Measurements from ENCODE around the gene FBXW12.

The FBXW12 gene

GRCh38 chr3:48414376-48415250 lies 42.6 kb downstream of the FBXW12 start:
- H3K4me3 ChIP-seq (ENCODE audit: insufficient read depth, low read depth, low read length), result no peak overlapping the region
- H3K27me3 ChIP-seq (ENCODE audit: control insufficient read depth, insufficient read depth, low read length, poor library complexity, severe bottlenecking), result no peaks in the 10 kb centered on the region
- H3K27ac ChIP-seq (ENCODE audit: insufficient read depth, low read depth, low read length, poor library complexity, severe bottlenecking), result no peak overlapping the region
- H3K9me3 ChIP-seq (ENCODE audit: control insufficient read depth, low read length), result no peaks in the 10 kb centered on the region
- 96% methylated on average over 25 of the region's 25 CpGs for WGBS, 2 experiments
- H3K4me1 ChIP-seq (ENCODE audit: control insufficient read depth, insufficient read depth, low read length), result no peaks in the 10 kb centered on the region
- H3K36me3 ChIP-seq (ENCODE audit: control insufficient read depth, insufficient read depth, low read length), result peaks cover 77% of the 10 kb centered on the region

GRCh38 chr3:48415251-48415953 lies 43.4 kb downstream of the FBXW12 start:
- Histone ChIP-seq H3K4me3 (ENCODE audit: insufficient read depth, low read depth, low read length) (no peak overlapping the region), H3K27ac (ENCODE audit: insufficient read depth, low read depth, low read length, poor library complexity, severe bottlenecking) (no peak overlapping the region), H3K4me1 (ENCODE audit: control insufficient read depth, insufficient read depth, low read length) (no peaks in the 10 kb centered on the region), H3K36me3 (ENCODE audit: control insufficient read depth, insufficient read depth, low read length) (peaks cover 69% of the 10 kb centered on the region), H3K9me3 (ENCODE audit: control insufficient read depth, low read length) (no peaks in the 10 kb centered on the region), H3K27me3 (ENCODE audit: control insufficient read depth, insufficient read depth, low read length, poor library complexity, severe bottlenecking) (no peaks in the 10 kb centered on the region)
- WGBS, 2 experiments, result 94 to 95% methylated on average over 24 of the region's 24 CpGs

GRCh38 chr3:48416091-48416505 lies 44.1 kb downstream of the FBXW12 start:
- Histone ChIP-seq H3K4me3 (ENCODE audit: insufficient read depth, low read depth, low read length) (no peak overlapping the region), H3K27ac (ENCODE audit: insufficient read depth, low read depth, low read length, poor library complexity, severe bottlenecking) (no peak overlapping the region), H3K9me3 (ENCODE audit: control insufficient read depth, low read length) (no peaks in the 10 kb centered on the region), H3K27me3 (ENCODE audit: control insufficient read depth, insufficient read depth, low read length, poor library complexity, severe bottlenecking) (no peaks in the 10 kb centered on the region), H3K36me3 (ENCODE audit: control insufficient read depth, insufficient read depth, low read length) (peaks cover 71% of the 10 kb centered on the region), H3K4me1 (ENCODE audit: control insufficient read depth, insufficient read depth, low read length) (no peaks in the 10 kb centered on the region)
- 95 to 97% methylated on average over 14 of the region's 14 CpGs for WGBS, 2 experiments

- Histone ChIP-seq H3K27me3 (ENCODE audit: control insufficient read depth, insufficient read depth, low read length, poor library complexity, severe bottlenecking) (no peaks in the 10 kb centered on the region), H3K9me3 (ENCODE audit: control insufficient read depth, low read length) (no peaks in the 10 kb centered on the region), H3K36me3 (ENCODE audit: control insufficient read depth, insufficient read depth, low read length) (peaks cover 73% of the 10 kb centered on the region), H3K4me3 (ENCODE audit: insufficient read depth, low read depth, low read length) (no peak overlapping the region), H3K27ac (ENCODE audit: insufficient read depth, low read depth, low read length, poor library complexity, severe bottlenecking) (no peak overlapping the region), H3K4me1 (ENCODE audit: control insufficient read depth, insufficient read depth, low read length) (no peaks in the 10 kb centered on the region)
- 95 to 96% methylated on average over 4 of the region's 4 CpGs for WGBS, 2 experiments
Observed at GRCh38 chr3:48416546-48416945, 44.5 kb downstream of the FBXW12 start.

- peaks cover 64% of the 10 kb centered on the region for H3K36me3 ChIP-seq (ENCODE audit: control insufficient read depth, insufficient read depth, low read length)
- no peaks in the 10 kb centered on the region for H3K9me3 ChIP-seq (ENCODE audit: control insufficient read depth, low read length)
- H3K27ac ChIP-seq (ENCODE audit: insufficient read depth, low read depth, low read length, poor library complexity, severe bottlenecking), result no peak overlapping the region
- no peak overlapping the region for H3K4me3 ChIP-seq (ENCODE audit: insufficient read depth, low read depth, low read length)
- H3K27me3 ChIP-seq (ENCODE audit: control insufficient read depth, insufficient read depth, low read length, poor library complexity, severe bottlenecking), result no peaks in the 10 kb centered on the region
- WGBS, 2 experiments, result 96% methylated on average over 14 of the region's 14 CpGs
- no peaks in the 10 kb centered on the region for H3K4me1 ChIP-seq (ENCODE audit: control insufficient read depth, insufficient read depth, low read length)
Observed at GRCh38 chr3:48417529-48418108, 45.6 kb downstream of the FBXW12 start.

- Histone ChIP-seq H3K4me3 (ENCODE audit: insufficient read depth, low read depth, low read length) (no peak overlapping the region), H3K4me1 (ENCODE audit: control insufficient read depth, insufficient read depth, low read length) (no peaks in the 10 kb centered on the region), H3K27me3 (ENCODE audit: control insufficient read depth, insufficient read depth, low read length, poor library complexity, severe bottlenecking) (no peaks in the 10 kb centered on the region), H3K9me3 (ENCODE audit: control insufficient read depth, low read length) (no peaks in the 10 kb centered on the region), H3K36me3 (ENCODE audit: control insufficient read depth, insufficient read depth, low read length) (peaks cover 61% of the 10 kb centered on the region), H3K27ac (ENCODE audit: insufficient read depth, low read depth, low read length, poor library complexity, severe bottlenecking) (no peak overlapping the region)
- WGBS, 2 experiments, result 95 to 96% methylated on average over 17 of the region's 17 CpGs
Observed at GRCh38 chr3:48418140-48418539, 46.1 kb downstream of the FBXW12 start.

GRCh38 chr3:48418651-48419050 lies 46.6 kb downstream of the FBXW12 start:
- Histone ChIP-seq H3K27me3 (ENCODE audit: control insufficient read depth, insufficient read depth, low read length, poor library complexity, severe bottlenecking) (no peaks in the 10 kb centered on the region), H3K27ac (ENCODE audit: insufficient read depth, low read depth, low read length, poor library complexity, severe bottlenecking) (no peak overlapping the region), H3K4me3 (ENCODE audit: insufficient read depth, low read depth, low read length) (no peak overlapping the region), H3K9me3 (ENCODE audit: control insufficient read depth, low read length) (no peaks in the 10 kb centered on the region), H3K36me3 (ENCODE audit: control insufficient read depth, insufficient read depth, low read length) (peaks cover 59% of the 10 kb centered on the region), H3K4me1 (ENCODE audit: control insufficient read depth, insufficient read depth, low read length) (no peaks in the 10 kb centered on the region)
- 95 to 96% methylated on average over 9 of the region's 9 CpGs for WGBS, 2 experiments

- Histone ChIP-seq H3K4me3 (ENCODE audit: insufficient read depth, low read depth, low read length) (no peak overlapping the region), H3K4me1 (ENCODE audit: control insufficient read depth, insufficient read depth, low read length) (no peaks in the 10 kb centered on the region), H3K9me3 (ENCODE audit: control insufficient read depth, low read length) (no peaks in the 10 kb centered on the region), H3K36me3 (ENCODE audit: control insufficient read depth, insufficient read depth, low read length) (peaks cover 58% of the 10 kb centered on the region), H3K27ac (ENCODE audit: insufficient read depth, low read depth, low read length, poor library complexity, severe bottlenecking) (no peak overlapping the region), H3K27me3 (ENCODE audit: control insufficient read depth, insufficient read depth, low read length, poor library complexity, severe bottlenecking) (no peaks in the 10 kb centered on the region)
- 95% methylated on average over 9 of the region's 9 CpGs for WGBS, 2 experiments
Observed at GRCh38 chr3:48419149-48419548, 47.1 kb downstream of the FBXW12 start.

- Histone ChIP-seq H3K4me3 (ENCODE audit: insufficient read depth, low read depth, low read length) (no peak overlapping the region), H3K27ac (ENCODE audit: insufficient read depth, low read depth, low read length, poor library complexity, severe bottlenecking) (no peak overlapping the region), H3K9me3 (ENCODE audit: control insufficient read depth, low read length) (no peaks in the 10 kb centered on the region), H3K27me3 (ENCODE audit: control insufficient read depth, insufficient read depth, low read length, poor library complexity, severe bottlenecking) (no peaks in the 10 kb centered on the region), H3K4me1 (ENCODE audit: control insufficient read depth, insufficient read depth, low read length) (peaks cover 2% of the 10 kb centered on the region), H3K36me3 (ENCODE audit: control insufficient read depth, insufficient read depth, low read length) (peaks cover 53% of the 10 kb centered on the region)
- 96 to 97% methylated on average over 17 of the region's 17 CpGs for WGBS, 2 experiments
Observed at GRCh38 chr3:48419597-48419996, 47.6 kb downstream of the FBXW12 start.

- Histone ChIP-seq H3K9me3 (ENCODE audit: control insufficient read depth, low read length) (no peaks in the 10 kb centered on the region), H3K27me3 (ENCODE audit: control insufficient read depth, insufficient read depth, low read length, poor library complexity, severe bottlenecking) (no peaks in the 10 kb centered on the region), H3K36me3 (ENCODE audit: control insufficient read depth, insufficient read depth, low read length) (peaks cover 45% of the 10 kb centered on the region), H3K27ac (ENCODE audit: insufficient read depth, low read depth, low read length, poor library complexity, severe bottlenecking) (no peak overlapping the region), H3K4me3 (ENCODE audit: insufficient read depth, low read depth, low read length) (no peak overlapping the region), H3K4me1 (ENCODE audit: control insufficient read depth, insufficient read depth, low read length) (peaks cover 11% of the 10 kb centered on the region)
- 95% methylated on average over 14 of the region's 14 CpGs for WGBS, 2 experiments
Observed at GRCh38 chr3:48420561-48420960, 48.5 kb downstream of the FBXW12 start.

Data from ectodermal cell (in vitro differentiated cells).